ENCODE measurements around the gene GARIN5A. TPM values are rescaled to one million over a fixed set of nuclear protein-coding genes. Genes with fewer than 3 reads are reported as not detected.

GARIN5A gene
- total and polyA plus RNA-seq, 8 donors: 0.55 to 3.1 (median 1.4) TPM; not detected in 2

- H3K9me3 ChIP-seq: no peaks in the 10 kb centered on the region
- intact Hi-C loops (cut with DNase I; ENCODE audit: low total_unique reads): no loop called here
- no peak overlapping the region for H3K4me3 ChIP-seq
- WGBS, 5 donors: 31 to 43% (median 34%) methylated on average over 9 to 12 of the region's 12 CpGs
- H3K27ac ChIP-seq: no peak overlapping the region
- H3K27me3 ChIP-seq: peaks cover 0 to 56% (median 17%) of the 10 kb centered on the region in 3 donors
- no peaks in the 10 kb centered on the region for H3K36me3 ChIP-seq
- TF ChIP-seq EP300 (IDR thresholded peaks at IDR 0.05) (no peak), POLR2A (IDR thresholded peaks at IDR 0.05) (no peak), POLR2AphosphoS5 (IDR thresholded peaks at IDR 0.05) (no peak), CTCF (IDR thresholded peaks at IDR 0.05) (no peak)
- no peak for DNase-seq
- peaks cover 10 to 22% (median 20%) of the 10 kb centered on the region in 4 donors for H3K4me1 ChIP-seq
Measured at GRCh38 chr19:50434525-50434924, 42.1 kb downstream of the GARIN5A start.

GRCh38 chr19:50433201-50434180, 43.2 kb downstream of the GARIN5A start:
- Histone ChIP-seq H3K4me1 (peaks cover 10 to 24% (median 20%) of the 10 kb centered on the region in 4 donors), H3K4me3 (no peak overlapping the region), H3K36me3 (no peaks in the 10 kb centered on the region), H3K9me3 (no peaks in the 10 kb centered on the region), H3K27ac (no peak overlapping the region), H3K27me3 (peaks cover 0 to 66% (median 20%) of the 10 kb centered on the region in 3 donors)
- intact Hi-C loops (cut with DNase I; ENCODE audit: low total_unique reads): no loop called here
- WGBS, 5 donors: 70 to 81% (median 77%) methylated on average over 18 to 19 of the region's 19 CpGs
- TF ChIP-seq POLR2AphosphoS5 (IDR thresholded peaks at IDR 0.05) (no peak), EP300 (IDR thresholded peaks at IDR 0.05) (no peak), CTCF (IDR thresholded peaks at IDR 0.05) (no peak), POLR2A (IDR thresholded peaks at IDR 0.05) (no peak)
- no peak for DNase-seq

GRCh38 chr19:50432221-50433028, 44.2 kb downstream of the GARIN5A start, which contains the start of gene MYBPC2:
Gene MYBPC2, plus strand, starts transcription at chr19:50432892. Its CDS starts 62 bp downstream, at chr19:50432954.
- peak within 1 kb of the TSS; percentile 52 to 72 (median 64) for H3K4me3 ChIP-seq
- 3 to 4% (median 3%) methylated on average over 24 to 40 of the region's 40 CpGs for WGBS, 5 donors
- peaks cover 10 to 32% (median 24%) of the 10 kb centered on the region in 4 donors for H3K4me1 ChIP-seq
- peaks cover 0 to 74% (median 20%) of the 10 kb centered on the region in 3 donors for H3K27me3 ChIP-seq
- intact Hi-C loops (cut with DNase I; ENCODE audit: low total_unique reads): no loop called here
- TF ChIP-seq CTCF (IDR thresholded peaks at IDR 0.05): no peak
- no peak for TF ChIP-seq POLR2AphosphoS5 (IDR thresholded peaks at IDR 0.05)
- TF ChIP-seq EP300 (IDR thresholded peaks at IDR 0.05): no peak
- TF ChIP-seq POLR2A (IDR thresholded peaks at IDR 0.05): no peak
- H3K9me3 ChIP-seq: no peaks in the 10 kb centered on the region
- DNase-seq: peak; percentile 31 to 77
- peak within 1 kb of the TSS in 4 of 5 donors; percentile 75 to 81 (median 80) for H3K27ac ChIP-seq
- H3K36me3 ChIP-seq: no peaks in the 10 kb centered on the region
